ENCODE measurements around the gene RPS21. TPM values are rescaled to one million over a fixed set of nuclear protein-coding genes. Genes with fewer than 3 reads are reported as not detected.

The RPS21 gene
- total and polyA plus RNA-seq, 2 of the 13 experiments (the other 11 are each of a cell fraction or from before 2014, with no cell fraction given) = 2,647 to 11,063 TPM

DNA sequence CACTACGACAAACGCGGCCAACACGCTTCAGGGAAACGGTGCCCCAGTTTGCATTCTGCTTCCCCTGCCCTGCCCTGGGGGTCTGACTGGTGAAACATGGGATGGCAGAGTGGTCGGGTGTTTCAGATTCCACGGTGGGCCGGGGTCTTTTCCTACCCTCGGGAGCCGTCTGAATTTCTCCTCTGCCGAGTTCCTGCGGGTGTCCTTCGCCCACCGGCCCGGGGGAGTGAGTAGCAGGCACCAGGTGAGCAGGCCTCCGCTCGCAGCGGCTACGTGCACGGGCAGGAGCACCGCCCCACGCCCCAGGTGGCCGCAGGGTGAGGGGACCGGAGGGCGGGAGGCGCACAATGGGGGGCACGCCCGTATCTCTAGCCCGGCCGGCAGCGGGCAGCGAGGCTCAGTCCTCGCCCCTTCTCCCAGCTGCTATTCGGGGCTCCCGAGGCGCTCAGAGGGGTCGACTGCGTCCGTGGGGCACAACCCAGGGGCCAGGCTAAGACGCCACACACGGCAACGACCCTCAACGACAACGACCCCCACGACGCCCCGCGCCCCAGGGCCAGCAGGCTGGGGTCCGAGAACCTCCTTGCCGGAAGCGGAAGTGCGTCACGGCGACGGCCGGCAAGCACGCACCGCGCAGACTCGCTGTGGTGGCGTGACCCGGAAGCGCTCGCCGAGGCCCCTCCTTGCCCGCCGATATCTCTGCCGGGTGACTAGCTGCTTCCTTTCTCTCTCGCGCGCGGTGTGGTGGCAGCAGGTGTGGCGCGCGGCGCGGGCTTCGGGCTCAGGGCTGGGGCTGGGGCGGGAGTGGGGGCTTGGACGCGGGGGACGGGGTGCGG, at the start of gene RPS21 (continued):
- TF ChIP-seq, protein P1, sequence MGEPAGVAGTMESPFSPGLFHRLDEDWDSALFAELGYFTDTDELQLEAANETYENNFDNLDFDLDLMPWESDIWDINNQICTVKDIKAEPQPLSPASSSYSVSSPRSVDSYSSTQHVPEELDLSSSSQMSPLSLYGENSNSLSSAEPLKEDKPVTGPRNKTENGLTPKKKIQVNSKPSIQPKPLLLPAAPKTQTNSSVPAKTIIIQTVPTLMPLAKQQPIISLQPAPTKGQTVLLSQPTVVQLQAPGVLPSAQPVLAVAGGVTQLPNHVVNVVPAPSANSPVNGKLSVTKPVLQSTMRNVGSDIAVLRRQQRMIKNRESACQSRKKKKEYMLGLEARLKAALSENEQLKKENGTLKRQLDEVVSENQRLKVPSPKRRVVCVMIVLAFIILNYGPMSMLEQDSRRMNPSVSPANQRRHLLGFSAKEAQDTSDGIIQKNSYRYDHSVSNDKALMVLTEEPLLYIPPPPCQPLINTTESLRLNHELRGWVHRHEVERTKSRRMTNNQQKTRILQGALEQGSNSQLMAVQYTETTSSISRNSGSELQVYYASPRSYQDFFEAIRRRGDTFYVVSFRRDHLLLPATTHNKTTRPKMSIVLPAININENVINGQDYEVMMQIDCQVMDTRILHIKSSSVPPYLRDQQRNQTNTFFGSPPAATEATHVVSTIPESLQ (CRISPR knock-in tag; conservative IDR thresholded peaks at IDR 0.05) = no peak; the same call in 1 of the 2 replicates
- TF ChIP-seq ZNF121 (CRISPR knock-in tag; IDR thresholded peaks at IDR 0.05) (no peak), HDAC2 (CRISPR knock-in tag; IDR thresholded peaks at IDR 0.05) (peak; percentile 89; the same call in 1 of the 2 replicates), HMG20B (CRISPR knock-in tag; conservative IDR thresholded peaks at IDR 0.05) (peak; percentile 29; the same call in 1 of the 2 replicates), KDM5B (CRISPR knock-in tag; IDR thresholded peaks at IDR 0.05; ENCODE audit: borderline replicate concordance) (peak; percentile 86), ZNF10 (CRISPR knock-in tag; IDR thresholded peaks at IDR 0.05; ENCODE audit: borderline replicate concordance, low read depth) (no peak), ZNF780A (CRISPR knock-in tag; IDR thresholded peaks at IDR 0.05) (peak; percentile 85; the same call in 1 of the 2 replicates), PAWR (CRISPR knock-in tag; IDR thresholded peaks at IDR 0.05; ENCODE audit: borderline replicate concordance) (peak; percentile 80), ZNF354B (CRISPR knock-in tag; IDR thresholded peaks at IDR 0.05) (no peak), TAF1 (CRISPR knock-in tag; IDR thresholded peaks at IDR 0.05) (peak; percentile 96), POLR2AphosphoS5 (IDR thresholded peaks at IDR 0.05; ENCODE audit: low read depth, low read length) (peak; percentile 97), PHF21A (CRISPR knock-in tag; IDR thresholded peaks at IDR 0.05) (no peak), ZNF44 (CRISPR knock-in tag; IDR thresholded peaks at IDR 0.05) (peak; percentile 72; the same call in 1 of the 2 replicates), ATRX (CRISPR knock-in tag; IDR thresholded peaks at IDR 0.05; ENCODE audit: borderline replicate concordance) (no peak), HCFC1 (IDR thresholded peaks at IDR 0.05; ENCODE audit: low read depth, low read length) (peak; percentile 87), HOXD1 (CRISPR knock-in tag; IDR thresholded peaks at IDR 0.05) (no peak), ARID2 (CRISPR knock-in tag; IDR thresholded peaks at IDR 0.05; ENCODE audit: borderline replicate concordance) (no peak), NRL (CRISPR knock-in tag; IDR thresholded peaks at IDR 0.05; ENCODE audit: borderline replicate concordance) (peak; percentile 60), ZFAT (CRISPR knock-in tag; conservative IDR thresholded peaks at IDR 0.05) (0 out of 2 replicates have a peak, but pooled peaks have one; percentile 70), HHEX (CRISPR knock-in tag; IDR thresholded peaks at IDR 0.05) (no peak)
- TF ChIP-seq, protein P2, sequence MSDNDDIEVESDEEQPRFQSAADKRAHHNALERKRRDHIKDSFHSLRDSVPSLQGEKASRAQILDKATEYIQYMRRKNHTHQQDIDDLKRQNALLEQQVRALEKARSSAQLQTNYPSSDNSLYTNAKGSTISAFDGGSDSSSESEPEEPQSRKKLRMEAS (IDR thresholded peaks at IDR 0.05) = no peak; the same call in none of the 2 replicates
- TF ChIP-seq, protein P3, sequence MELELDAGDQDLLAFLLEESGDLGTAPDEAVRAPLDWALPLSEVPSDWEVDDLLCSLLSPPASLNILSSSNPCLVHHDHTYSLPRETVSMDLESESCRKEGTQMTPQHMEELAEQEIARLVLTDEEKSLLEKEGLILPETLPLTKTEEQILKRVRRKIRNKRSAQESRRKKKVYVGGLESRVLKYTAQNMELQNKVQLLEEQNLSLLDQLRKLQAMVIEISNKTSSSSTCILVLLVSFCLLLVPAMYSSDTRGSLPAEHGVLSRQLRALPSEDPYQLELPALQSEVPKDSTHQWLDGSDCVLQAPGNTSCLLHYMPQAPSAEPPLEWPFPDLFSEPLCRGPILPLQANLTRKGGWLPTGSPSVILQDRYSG (CRISPR knock-in tag; IDR thresholded peaks at IDR 0.05) = no peak
- TF ChIP-seq, protein P4, sequence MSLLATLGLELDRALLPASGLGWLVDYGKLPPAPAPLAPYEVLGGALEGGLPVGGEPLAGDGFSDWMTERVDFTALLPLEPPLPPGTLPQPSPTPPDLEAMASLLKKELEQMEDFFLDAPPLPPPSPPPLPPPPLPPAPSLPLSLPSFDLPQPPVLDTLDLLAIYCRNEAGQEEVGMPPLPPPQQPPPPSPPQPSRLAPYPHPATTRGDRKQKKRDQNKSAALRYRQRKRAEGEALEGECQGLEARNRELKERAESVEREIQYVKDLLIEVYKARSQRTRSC (CRISPR knock-in tag; IDR thresholded peaks at IDR 0.05; ENCODE audit: low read depth) = peak; percentile 77; the same call in 1 of the 2 replicates
- TF ChIP-seq, protein P5, sequence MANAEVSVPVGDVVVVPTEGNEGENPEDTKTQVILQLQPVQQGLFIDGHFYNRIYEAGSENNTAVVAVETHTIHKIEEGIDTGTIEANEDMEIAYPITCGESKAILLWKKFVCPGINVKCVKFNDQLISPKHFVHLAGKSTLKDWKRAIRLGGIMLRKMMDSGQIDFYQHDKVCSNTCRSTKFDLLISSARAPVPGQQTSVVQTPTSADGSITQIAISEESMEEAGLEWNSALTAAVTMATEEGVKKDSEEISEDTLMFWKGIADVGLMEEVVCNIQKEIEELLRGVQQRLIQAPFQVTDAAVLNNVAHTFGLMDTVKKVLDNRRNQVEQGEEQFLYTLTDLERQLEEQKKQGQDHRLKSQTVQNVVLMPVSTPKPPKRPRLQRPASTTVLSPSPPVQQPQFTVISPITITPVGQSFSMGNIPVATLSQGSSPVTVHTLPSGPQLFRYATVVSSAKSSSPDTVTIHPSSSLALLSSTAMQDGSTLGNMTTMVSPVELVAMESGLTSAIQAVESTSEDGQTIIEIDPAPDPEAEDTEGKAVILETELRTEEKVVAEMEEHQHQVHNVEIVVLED (CRISPR knock-in tag; IDR thresholded peaks at IDR 0.05; ENCODE audit: borderline replicate concordance) = peak; percentile 96

All from HepG2 (cell line).